ENCODE data around the gene ODF4. TPM values are rescaled to one million over a fixed set of nuclear protein-coding genes. Genes with fewer than 3 reads are reported as not detected.

Gene ODF4
- total and polyA plus RNA-seq, 12 donors, result not detected

- Histone ChIP-seq H3K4me1 (replicated peaks in 1 of 2) (peaks cover 8 to 29% of the 10 kb centered on the region in 2 donors), H3K27ac (peak overlapping the region in 2 of 5 donors; percentile 30 to 59), H3K9me3 (replicated peaks in 1 of 3) (no peaks in the 10 kb centered on the region), H3K27me3 (no peaks in the 10 kb centered on the region), H3K4me3 (no peak overlapping the region), H3K36me3 (replicated peaks in 1 of 2) (peaks cover 0 to 23% of the 10 kb centered on the region in 2 donors)
- DNase-seq, result peak in 1 of 7 donors; percentile 10
- intact Hi-C loops (cut with DNase I), result loop anchor here in 1 of 2 donors (10.0 kb wide), 1 partner anchor 360 kb away; the partner anchor contains the start of gene CCDC42
- 67 to 74% (median 73%) methylated on average over 12 of the region's 12 CpGs for WGBS, 4 donors
- TF ChIP-seq POLR2A (IDR thresholded peaks at IDR 0.05) (no peak), CTCF (IDR thresholded peaks at IDR 0.05) (no peak)
Observed at GRCh38 chr17:8384801-8385378, 45.2 kb downstream of the ODF4 start.

- 73 to 79% (median 75%) methylated on average over 6 of the region's 6 CpGs for WGBS, 4 donors
Observed at GRCh38 chr17:8386841-8387240, 47.2 kb downstream of the ODF4 start.

GRCh38 chr17:8387914-8388651, 48.4 kb downstream of the ODF4 start:
- WGBS, 4 donors, result 90 to 94% (median 93%) methylated on average over 7 of the region's 7 CpGs
- Histone ChIP-seq H3K36me3 (replicated peaks in 1 of 2) (no peaks in the 10 kb centered on the region), H3K27ac (no peak overlapping the region), H3K4me3 (no peak overlapping the region), H3K27me3 (no peaks in the 10 kb centered on the region), H3K4me1 (replicated peaks in 1 of 2) (peaks cover 0 to 6% of the 10 kb centered on the region in 2 donors), H3K9me3 (replicated peaks in 1 of 3) (no peaks in the 10 kb centered on the region)
- intact Hi-C loops (cut with DNase I), result loop anchor here in 1 of 2 donors (10.0 kb wide), 1 partner anchor 357 kb away; the partner anchor contains the start of gene CCDC42
- no peak for TF ChIP-seq CTCF (IDR thresholded peaks at IDR 0.05)
- no peak for TF ChIP-seq POLR2A (IDR thresholded peaks at IDR 0.05)
- no peak for DNase-seq

More at GRCh38 chr17:8386841-8387240, 47.2 kb downstream of the ODF4 start:
- Histone ChIP-seq H3K9me3 (replicated peaks in 1 of 3) (no peaks in the 10 kb centered on the region), H3K27me3 (no peaks in the 10 kb centered on the region), H3K4me1 (replicated peaks in 1 of 2) (peaks cover 5 to 10% of the 10 kb centered on the region in 2 donors), H3K36me3 (replicated peaks in 1 of 2) (peaks cover 0 to 4% of the 10 kb centered on the region in 2 donors), H3K4me3 (no peak overlapping the region), H3K27ac (no peak overlapping the region)
- TF ChIP-seq POLR2A (IDR thresholded peaks at IDR 0.05) (no peak), CTCF (IDR thresholded peaks at IDR 0.05) (no peak)
- DNase-seq, result no peak
- intact Hi-C loops (cut with DNase I), result loop anchor here in 1 of 2 donors (10.0 kb wide), 1 partner anchor 358 kb away; the partner anchor contains the start of gene CCDC42

- Histone ChIP-seq H3K27ac (no peak overlapping the region), H3K4me1 (replicated peaks in 1 of 2) (no peaks in the 10 kb centered on the region), H3K27me3 (peaks cover 9% of the 10 kb centered on the region), H3K36me3 (replicated peaks in 1 of 2) (no peaks in the 10 kb centered on the region), H3K9me3 (replicated peaks in 1 of 3) (no peaks in the 10 kb centered on the region), H3K4me3 (no peak overlapping the region)
- 35 to 59% (median 45%) methylated on average over 4 to 9 of the region's 9 CpGs for WGBS, 4 donors
- TF ChIP-seq CTCF (IDR thresholded peaks at IDR 0.05), result no peak
- no peak for TF ChIP-seq POLR2A (IDR thresholded peaks at IDR 0.05)
- DNase-seq, result peak in 1 of 7 donors; percentile 6
- intact Hi-C loops (cut with DNase I), result no loop called here
Observed at GRCh38 chr17:8391711-8392110, 52.1 kb downstream of the ODF4 start.

All from adrenal gland (tissue), 12 donors.